Sigmoid colon (tissue), 7 donors: ENCODE data around the gene MYL1. TPM values are rescaled to one million over a fixed set of nuclear protein-coding genes. Genes with fewer than 3 reads are reported as not detected.

ENCODE experiments used
- DNase-seq: peaks from one replicate; pipeline ENCODE4 v3.0.0-alpha.2; 2019
- H3K27ac ChIP-seq, 4 donors: fragments of 200-600 bp; sonication (generic); one replicate each; pipeline ENCODE4 v1.5.1; 2016 to 2019; ENCODE audit warnings: mild to moderate bottlenecking in 1 of 4
- H3K27me3 ChIP-seq, 3 donors: fragments of 200-600 bp; sonication (generic); one replicate each; pipeline ENCODE4 v1.5.1; 2019; ENCODE audit warnings: mild to moderate bottlenecking in 1 of 3
- H3K36me3 ChIP-seq, 4 donors: fragments of 200-600 bp; sonication (generic); one replicate each; pipeline ENCODE4 v1.5.1; 2016 to 2019
- H3K4me1 ChIP-seq, 4 donors: fragments of 200-600 bp; sonication (generic); one replicate each; pipeline ENCODE4 v1.5.1; 2017 to 2019
- H3K4me3 ChIP-seq, 4 donors: fragments of 200-600 bp; sonication (generic); one replicate each; pipeline ENCODE4 v1.5.1; 2017 to 2019; ENCODE audit warnings: mild to moderate bottlenecking in 2 of 4, moderate library complexity in 1 of 4
- H3K9me3 ChIP-seq, 4 donors: fragments of 200-600 bp in 3 of 4; sonication (generic) in 3 of 4; one replicate each; pipeline versions ENCODE4 v1.5.1 to v1.6.1; 2013 to 2019
- EP300 ChIP-seq, 4 donors: sonication (generic); formaldehyde crosslinking; IDR thresholded peaks; one replicate each; pipeline ENCODE4 v1.6.1; 2017; ENCODE audit warnings: antibody characterized with exemption in 4 of 4
- POLR2A ChIP-seq, 2 donors: fragments of 450-650 bp; IDR thresholded peaks; one replicate each; pipeline ENCODE4 v1.6.1; 2016; ENCODE audit warnings: antibody characterized with exemption in 2 of 2, mild to moderate bottlenecking in 2 of 2, moderate library complexity in 2 of 2
- POLR2AphosphoS5 ChIP-seq, 4 donors: sonication (generic); formaldehyde crosslinking; IDR thresholded peaks; one replicate each; pipeline ENCODE4 v1.6.1; 2017; ENCODE audit warnings: antibody characterized with exemption in 4 of 4
- WGBS, 2 donors: extraction: QIAGEN DNeasy Blood & Tissue Kit; methylation state at CpG; one replicate each; pipeline ENCODE4 v1.1.7; 2013; 5-methylcytosine and 5-hydroxymethylcytosine counted together
- intact Hi-C: fragments of 100-400 bp; cut with DNase I; formaldehyde crosslinking; loops from one replicate; pipeline ENCODE4 v1.15.1; 2023
- polyA plus RNA-seq, 3 donors: library from polyadenylated mRNA; stranded (reverse); fragments of 200-250 nt; gene quantifications; one replicate each; pipeline ENCODE4 v1.2.3, GENCODE V29; 2013
- total RNA-seq, 4 donors: library from RNA; depleted of rRNA; stranded (reverse); fragments of >200 nt; gene quantifications; one replicate each; pipeline ENCODE4 v1.1.0, GENCODE V29; 2016
- TF ChIP-seq, protein P1 (sequence below), 4 experiments: fragments of 450-650 bp in 3 of 4; fragments of 200-600 bp in 1 of 4; IDR thresholded peaks; one replicate each; pipeline ENCODE4 v1.5.1; 2016 to 2019; ENCODE audit warnings: antibody characterized with exemption in 4 of 4, mild to moderate bottlenecking in 3 of 4, moderate library complexity in 2 of 4
- donor health status: healthy with polysubstance abuse.
- donor health status: Bipolar disorder and iron deficiency.
- donor health status: healthy.

The MYL1 gene
- total and polyA plus RNA-seq, 7 donors: 4.8 TPM; not detected in 6

DNA sequence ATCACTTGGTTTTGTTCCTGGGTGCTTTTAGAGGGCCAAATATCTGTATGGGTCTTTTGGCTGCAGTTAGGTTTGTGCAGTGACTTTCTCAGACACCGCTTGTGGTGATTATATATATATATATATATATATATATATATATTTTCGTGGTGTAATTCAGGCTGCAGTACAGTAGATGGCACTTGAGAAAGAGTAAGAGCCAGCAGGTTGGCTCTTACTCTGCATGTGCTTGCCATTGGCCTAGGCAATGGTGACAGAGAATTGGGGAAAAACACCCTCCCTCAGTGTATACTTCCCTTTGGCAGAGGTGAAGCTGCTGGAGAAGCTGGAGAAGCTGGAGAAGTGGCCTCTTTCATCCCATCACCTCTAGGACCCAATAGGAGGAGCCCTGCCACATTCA lies 22.2 kb upstream of the MYL1 start:
- no peaks in the 10 kb centered on the region for H3K4me1 ChIP-seq
- no peaks in the 10 kb centered on the region for H3K9me3 ChIP-seq
- no peak for TF ChIP-seq POLR2AphosphoS5 (IDR thresholded peaks at IDR 0.05)
- TF ChIP-seq, protein P1, sequence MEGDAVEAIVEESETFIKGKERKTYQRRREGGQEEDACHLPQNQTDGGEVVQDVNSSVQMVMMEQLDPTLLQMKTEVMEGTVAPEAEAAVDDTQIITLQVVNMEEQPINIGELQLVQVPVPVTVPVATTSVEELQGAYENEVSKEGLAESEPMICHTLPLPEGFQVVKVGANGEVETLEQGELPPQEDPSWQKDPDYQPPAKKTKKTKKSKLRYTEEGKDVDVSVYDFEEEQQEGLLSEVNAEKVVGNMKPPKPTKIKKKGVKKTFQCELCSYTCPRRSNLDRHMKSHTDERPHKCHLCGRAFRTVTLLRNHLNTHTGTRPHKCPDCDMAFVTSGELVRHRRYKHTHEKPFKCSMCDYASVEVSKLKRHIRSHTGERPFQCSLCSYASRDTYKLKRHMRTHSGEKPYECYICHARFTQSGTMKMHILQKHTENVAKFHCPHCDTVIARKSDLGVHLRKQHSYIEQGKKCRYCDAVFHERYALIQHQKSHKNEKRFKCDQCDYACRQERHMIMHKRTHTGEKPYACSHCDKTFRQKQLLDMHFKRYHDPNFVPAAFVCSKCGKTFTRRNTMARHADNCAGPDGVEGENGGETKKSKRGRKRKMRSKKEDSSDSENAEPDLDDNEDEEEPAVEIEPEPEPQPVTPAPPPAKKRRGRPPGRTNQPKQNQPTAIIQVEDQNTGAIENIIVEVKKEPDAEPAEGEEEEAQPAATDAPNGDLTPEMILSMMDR (IDR thresholded peaks at IDR 0.05): no peak
- no peak overlapping the region for H3K27ac ChIP-seq
- H3K27me3 ChIP-seq: no peaks in the 10 kb centered on the region
- intact Hi-C loops: no loop called here
- DNase-seq: no peak
- H3K36me3 ChIP-seq: no peaks in the 10 kb centered on the region
- H3K4me3 ChIP-seq: no peak overlapping the region
- WGBS, 2 donors: 32 to 64% methylated on average over 2 of the region's 2 CpGs

DNA sequence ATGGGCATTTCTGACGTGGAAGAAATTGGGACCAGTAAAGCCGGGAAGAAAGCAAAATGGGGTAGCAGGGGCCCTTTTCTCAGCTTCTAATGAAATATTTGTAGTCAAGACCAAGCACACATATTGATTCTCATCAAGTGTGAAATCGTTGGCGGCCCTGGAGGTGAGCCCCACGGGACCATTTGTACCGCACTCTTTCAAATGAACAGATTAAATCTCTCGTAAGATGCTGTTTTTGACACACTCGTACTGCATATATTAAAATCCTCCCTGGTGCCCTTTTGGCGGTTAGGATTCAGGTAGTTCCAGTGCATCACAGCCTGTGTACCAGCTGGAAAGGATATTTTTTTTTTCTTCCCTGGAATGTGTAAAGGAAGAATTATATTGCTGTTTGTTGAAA lies 9.9 kb upstream of the MYL1 start:
- WGBS, 2 donors: 86 to 92% methylated on average over 9 of the region's 9 CpGs
- no peak overlapping the region for H3K4me3 ChIP-seq

GRCh38 chr2:210324458-210324857 lies 9.5 kb upstream of the MYL1 start:
- Histone ChIP-seq H3K36me3 (no peaks in the 10 kb centered on the region), H3K9me3 (no peaks in the 10 kb centered on the region), H3K4me3 (no peak overlapping the region), H3K4me1 (no peaks in the 10 kb centered on the region), H3K27me3 (no peaks in the 10 kb centered on the region), H3K27ac (no peak overlapping the region)
- TF ChIP-seq POLR2A (IDR thresholded peaks at IDR 0.05) (no peak), EP300 (IDR thresholded peaks at IDR 0.05) (no peak), POLR2AphosphoS5 (IDR thresholded peaks at IDR 0.05) (no peak)
- 61 to 65% methylated on average over 4 of the region's 4 CpGs for WGBS, 2 donors
- no peak for DNase-seq
- intact Hi-C loops: no loop called here

More for the DNA sequence above, 9.9 kb upstream of the MYL1 start:
- Histone ChIP-seq H3K27me3 (no peaks in the 10 kb centered on the region), H3K4me1 (no peaks in the 10 kb centered on the region), H3K36me3 (no peaks in the 10 kb centered on the region), H3K9me3 (no peaks in the 10 kb centered on the region), H3K27ac (no peak overlapping the region)
- TF ChIP-seq POLR2A (IDR thresholded peaks at IDR 0.05): no peak
- TF ChIP-seq, protein P1 (IDR thresholded peaks at IDR 0.05): no peak
- TF ChIP-seq POLR2AphosphoS5 (IDR thresholded peaks at IDR 0.05): no peak
- TF ChIP-seq EP300 (IDR thresholded peaks at IDR 0.05): no peak
- no peak for DNase-seq
- intact Hi-C loops: no loop called here

- TF ChIP-seq, protein P1 (IDR thresholded peaks at IDR 0.05): no peak
- no peak for TF ChIP-seq POLR2AphosphoS5 (IDR thresholded peaks at IDR 0.05)
- no peak for TF ChIP-seq POLR2A (IDR thresholded peaks at IDR 0.05)
- no peak for TF ChIP-seq EP300 (IDR thresholded peaks at IDR 0.05)
- Histone ChIP-seq H3K9me3 (no peaks in the 10 kb centered on the region), H3K4me1 (no peaks in the 10 kb centered on the region), H3K27me3 (no peaks in the 10 kb centered on the region), H3K4me3 (no peak overlapping the region), H3K36me3 (no peaks in the 10 kb centered on the region), H3K27ac (no peak overlapping the region)
- 89 to 94% methylated on average over 4 of the region's 4 CpGs for WGBS, 2 donors
- intact Hi-C loops: no loop called here
- DNase-seq: no peak
These were observed 8.0 kb upstream of the MYL1 start for GRCh38 chr2:210323003-210323402.

DNA sequence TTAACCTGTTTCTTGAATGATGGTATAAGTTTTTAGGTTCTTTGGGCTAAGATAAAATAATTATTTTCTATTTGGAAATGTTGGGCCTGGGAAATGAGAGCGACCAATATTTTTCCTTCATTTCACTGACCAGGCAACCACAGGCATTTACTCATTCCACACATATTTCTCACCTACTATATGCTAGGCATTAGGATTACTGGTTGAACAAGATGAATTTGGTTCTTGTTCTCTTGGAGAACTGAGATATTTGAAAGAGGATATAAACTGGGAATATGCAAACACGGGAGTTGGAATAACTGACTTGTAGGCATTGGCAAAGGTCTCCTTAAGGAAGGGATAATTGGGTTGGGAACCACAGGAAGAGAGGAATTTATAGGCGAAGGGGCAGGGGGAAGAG lies 3.9 kb upstream of the MYL1 start:
- Histone ChIP-seq H3K9me3 (no peaks in the 10 kb centered on the region), H3K27me3 (no peaks in the 10 kb centered on the region), H3K36me3 (no peaks in the 10 kb centered on the region), H3K27ac (no peak overlapping the region), H3K4me3 (no peak overlapping the region), H3K4me1 (no peaks in the 10 kb centered on the region)
- no peak for DNase-seq
- intact Hi-C loops: no loop called here
- WGBS, 2 donors: 67 to 82% methylated on average over 3 of the region's 3 CpGs
- TF ChIP-seq EP300 (IDR thresholded peaks at IDR 0.05): no peak
- TF ChIP-seq POLR2AphosphoS5 (IDR thresholded peaks at IDR 0.05): no peak
- TF ChIP-seq POLR2A (IDR thresholded peaks at IDR 0.05): no peak
- TF ChIP-seq, protein P1 (IDR thresholded peaks at IDR 0.05): no peak
